Stomach (tissue), 4 donors: ENCODE data around the gene DNALI1.

Source experiments
- CTCF ChIP-seq, 7 experiments: fragments of 450-650 bp in 4 of 7; fragments of 200-600 bp in 3 of 7; sonication (generic) in 3 of 7; IDR thresholded peaks; one replicate each; pipeline ENCODE4 v1.5.1; 2016 to 2019; ENCODE audit warnings: antibody characterized with exemption in 7 of 7, control low read depth in 2 of 7, mild to moderate bottlenecking in 1 of 7
- EP300 ChIP-seq: sonication (generic); formaldehyde crosslinking; IDR thresholded peaks from one replicate; pipeline ENCODE4 v1.6.1; 2017; ENCODE audit warnings: antibody characterized with exemption
- POLR2A ChIP-seq, 4 donors: fragments of 450-650 bp; IDR thresholded peaks; one replicate each; pipeline ENCODE4 v1.6.1; 2016; ENCODE audit warnings: antibody characterized with exemption in 4 of 4, control low read depth in 2 of 4, mild to moderate bottlenecking in 1 of 4, moderate library complexity in 1 of 4
- POLR2AphosphoS5 ChIP-seq, 3 donors: sonication (generic); formaldehyde crosslinking; IDR thresholded peaks; one replicate each; pipeline ENCODE4 v1.6.1; 2016; ENCODE audit warnings: antibody characterized with exemption in 3 of 3

DNA sequence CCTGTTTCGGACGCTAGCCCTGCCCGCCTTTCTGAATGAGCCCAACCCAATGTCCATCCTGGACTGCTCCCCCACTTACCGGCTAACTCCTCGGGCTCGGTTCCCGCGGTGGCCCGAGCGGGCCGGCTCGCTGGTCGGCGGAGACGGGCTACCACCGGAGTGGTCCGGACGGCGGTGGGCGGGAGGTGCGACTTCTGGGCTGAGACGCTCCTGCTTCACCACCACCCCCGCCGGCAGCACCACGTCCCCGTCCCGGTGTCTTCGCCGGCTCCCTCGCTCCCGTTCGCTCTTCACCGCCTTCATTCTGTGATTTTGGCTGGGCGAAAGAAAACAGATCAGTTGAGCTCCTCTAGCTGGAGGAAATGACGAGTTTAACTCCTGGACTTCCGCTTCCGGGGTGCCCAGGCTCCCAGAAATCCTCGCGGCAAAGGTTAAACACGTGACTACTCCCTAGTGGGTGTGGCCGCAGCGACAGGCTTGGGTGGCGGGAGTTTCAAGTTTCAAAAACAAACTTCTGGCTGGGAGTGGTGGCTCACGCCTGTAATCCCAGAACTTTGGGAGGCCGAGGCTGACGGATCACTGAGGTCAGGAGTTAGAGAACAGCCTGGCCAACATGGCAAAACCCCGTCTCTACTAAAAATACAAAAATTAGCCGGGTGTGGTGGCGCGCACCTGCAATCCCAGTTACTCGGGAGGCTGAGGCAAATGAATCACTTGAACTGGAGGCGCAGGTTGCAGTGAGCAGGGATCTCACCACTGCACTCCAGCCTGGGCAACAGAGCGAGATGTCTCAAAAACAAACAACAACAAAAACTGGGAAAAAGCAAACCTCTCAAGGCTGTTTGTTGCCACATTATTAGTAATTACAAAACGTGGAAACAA, 2.6 kb upstream of the DNALI1 start, which contains the start of gene SNIP1:
- TF ChIP-seq CTCF (IDR thresholded peaks at IDR 0.05) (no peak), POLR2A (IDR thresholded peaks at IDR 0.05) (no peak), POLR2AphosphoS5 (IDR thresholded peaks at IDR 0.05) (peak; percentile 89 to 94 (median 89)), EP300 (no peak)
